Stomach (tissue), 9 donors: ENCODE measurements around the gene THAP7. TPM values are rescaled to one million over a fixed set of nuclear protein-coding genes. Genes with fewer than 3 reads are reported as not detected.
"Not testable (repeated sequence)": the region's sequence is repeated elsewhere in the genome, so short reads cannot be mapped to it uniquely, and the experiment has no call there.

Source experiments
- DNase-seq, 2 donors: peaks; one replicate each; pipeline versions ENCODE4 v3.0.0 to v3.0.0-alpha.2; 2013 to 2019
- H3K27ac ChIP-seq, 5 donors: fragments of 200-600 bp in 4 of 5; sonication (generic) in 4 of 5; one replicate each; pipeline ENCODE4 v1.5.1; 2013 to 2019; ENCODE audit warnings: mild to moderate bottlenecking in 1 of 5, moderate library complexity in 1 of 5
- H3K27me3 ChIP-seq, 3 donors: fragments of 200-600 bp; sonication (generic); one replicate each; pipeline ENCODE4 v1.5.1; 2017 to 2019; ENCODE audit warnings: mixed run types in 1 of 3
- H3K36me3 ChIP-seq, 4 donors: fragments of 200-600 bp; sonication (generic); 1 replicate in 3 of 4; 2 replicates in 1 of 4; pipeline ENCODE4 v1.5.1; 2016 to 2019
- H3K4me1 ChIP-seq, 4 donors: fragments of 200-600 bp; sonication (generic); one replicate each; pipeline ENCODE4 v1.5.1; 2016 to 2019
- H3K4me3 ChIP-seq, 4 donors: fragments of 200-600 bp; sonication (generic) in 3 of 4; one replicate each; pipeline ENCODE4 v1.5.1; 2016 to 2019; ENCODE audit warnings: mild to moderate bottlenecking in 1 of 4
- H3K9me3 ChIP-seq, 4 donors: fragments of 200-600 bp; sonication (generic); one replicate each; pipeline ENCODE4 v1.5.1; 2016 to 2019
- EP300 ChIP-seq: sonication (generic); formaldehyde crosslinking; IDR thresholded peaks from one replicate; pipeline ENCODE4 v1.6.1; 2017; ENCODE audit warnings: antibody characterized with exemption
- POLR2A ChIP-seq, 4 donors: fragments of 450-650 bp; IDR thresholded peaks; one replicate each; pipeline ENCODE4 v1.6.1; 2016; ENCODE audit warnings: antibody characterized with exemption in 4 of 4, control low read depth in 2 of 4, mild to moderate bottlenecking in 1 of 4, moderate library complexity in 1 of 4
- POLR2AphosphoS5 ChIP-seq, 3 donors: sonication (generic); formaldehyde crosslinking; IDR thresholded peaks; one replicate each; pipeline ENCODE4 v1.6.1; 2016; ENCODE audit warnings: antibody characterized with exemption in 3 of 3
- whole genome bisulfite sequencing, 5 donors: extraction: QIAGEN DNeasy Blood & Tissue Kit in 3 of 5; methylation state at CpG; one replicate each; pipeline versions ENCODE4 v1.1.5 to v1.1.7; 2013 to 2018; 5-methylcytosine and 5-hydroxymethylcytosine counted together
- intact Hi-C: fragments of 100-400 bp; cut with DNase I; formaldehyde crosslinking; loops from one replicate; pipeline ENCODE4 v1.15.1; 2023; ENCODE audit warnings: low total_unique reads
- polyA plus RNA-seq, 3 donors: library from polyadenylated mRNA; stranded (reverse); fragments of 200-250 nt; gene quantifications; one replicate each; pipeline ENCODE4 v1.2.3, GENCODE V29; 2013
- total RNA-seq, 5 donors: library from RNA; depleted of rRNA; stranded (reverse); fragments of >200 nt; gene quantifications; one replicate each; pipeline versions ENCODE4 v1.1.0 to v1.2.3, GENCODE V29; 2014 to 2016
- TF ChIP-seq, protein P1 (sequence below), 7 experiments: fragments of 450-650 bp in 4 of 7; fragments of 200-600 bp in 3 of 7; sonication (generic) in 3 of 7; IDR thresholded peaks; one replicate each; pipeline ENCODE4 v1.5.1; 2016 to 2019; ENCODE audit warnings: antibody characterized with exemption in 7 of 7, control low read depth in 2 of 7, mild to moderate bottlenecking in 1 of 7
- donor health status: healthy with polysubstance abuse.
- donor health status: Bipolar disorder and iron deficiency.
- donor health status: healthy.

Gene THAP7
- total and polyA plus RNA-seq, 8 donors: 5.8 to 57.2 (median 42.1) TPM

GRCh38 chr22:21012446-21013407 lies 10.8 kb upstream of the THAP7 start:
- intact Hi-C loops: no loop called here
- WGBS, 5 donors: 71 to 81% (median 78%) methylated on average over 12 to 14 of the region's 14 CpGs

DNA sequence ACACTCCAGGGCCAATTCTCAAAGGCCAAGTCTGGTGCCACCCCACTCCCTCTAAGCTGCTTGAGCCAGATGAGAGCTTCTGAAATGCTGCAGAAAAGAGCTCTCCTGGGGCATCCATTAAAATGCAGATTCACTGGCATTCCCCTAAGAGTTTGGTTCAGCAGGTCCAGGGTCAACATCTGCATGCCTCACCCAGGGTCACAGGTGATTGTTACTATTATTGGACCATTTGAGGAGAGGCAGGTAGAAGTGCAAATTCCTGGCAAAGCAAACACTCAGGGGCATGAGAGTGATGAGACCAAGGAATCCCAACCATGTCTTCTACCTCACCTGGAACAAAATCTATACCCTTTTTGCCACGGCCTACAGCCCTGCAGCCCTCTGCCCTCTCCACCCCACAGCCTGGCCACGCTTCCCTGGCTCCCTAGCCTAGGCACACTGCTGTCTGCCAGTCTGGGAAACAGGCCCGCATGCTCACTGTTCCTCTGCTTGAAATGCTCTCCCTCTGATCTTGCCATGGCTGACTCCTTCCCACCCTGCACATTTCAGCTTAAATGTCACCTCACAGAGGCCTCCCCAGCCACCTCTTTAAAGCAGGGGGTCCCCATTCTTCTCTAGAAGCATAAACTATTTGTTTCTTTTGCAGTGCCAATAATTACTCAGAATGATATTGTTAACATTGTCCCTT lies 8.7 kb upstream of the THAP7 start:
- no peaks in the 10 kb centered on the region for H3K9me3 ChIP-seq
- WGBS, 5 donors: 85 to 89% (median 87%) methylated on average over 3 of the region's 3 CpGs
- peaks cover 0 to 7% (median 0%) of the 10 kb centered on the region in 4 donors for H3K36me3 ChIP-seq
- intact Hi-C loops: no loop called here
- no peak overlapping the region for H3K27ac ChIP-seq
- peaks cover 12 to 23% (median 22%) of the 10 kb centered on the region in 4 donors for H3K4me1 ChIP-seq
- TF ChIP-seq EP300: no peak
- TF ChIP-seq POLR2AphosphoS5 (IDR thresholded peaks at IDR 0.05): no peak
- TF ChIP-seq, protein P1, sequence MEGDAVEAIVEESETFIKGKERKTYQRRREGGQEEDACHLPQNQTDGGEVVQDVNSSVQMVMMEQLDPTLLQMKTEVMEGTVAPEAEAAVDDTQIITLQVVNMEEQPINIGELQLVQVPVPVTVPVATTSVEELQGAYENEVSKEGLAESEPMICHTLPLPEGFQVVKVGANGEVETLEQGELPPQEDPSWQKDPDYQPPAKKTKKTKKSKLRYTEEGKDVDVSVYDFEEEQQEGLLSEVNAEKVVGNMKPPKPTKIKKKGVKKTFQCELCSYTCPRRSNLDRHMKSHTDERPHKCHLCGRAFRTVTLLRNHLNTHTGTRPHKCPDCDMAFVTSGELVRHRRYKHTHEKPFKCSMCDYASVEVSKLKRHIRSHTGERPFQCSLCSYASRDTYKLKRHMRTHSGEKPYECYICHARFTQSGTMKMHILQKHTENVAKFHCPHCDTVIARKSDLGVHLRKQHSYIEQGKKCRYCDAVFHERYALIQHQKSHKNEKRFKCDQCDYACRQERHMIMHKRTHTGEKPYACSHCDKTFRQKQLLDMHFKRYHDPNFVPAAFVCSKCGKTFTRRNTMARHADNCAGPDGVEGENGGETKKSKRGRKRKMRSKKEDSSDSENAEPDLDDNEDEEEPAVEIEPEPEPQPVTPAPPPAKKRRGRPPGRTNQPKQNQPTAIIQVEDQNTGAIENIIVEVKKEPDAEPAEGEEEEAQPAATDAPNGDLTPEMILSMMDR (IDR thresholded peaks at IDR 0.05): no peak
- no peak for TF ChIP-seq POLR2A (IDR thresholded peaks at IDR 0.05)
- no peak overlapping the region for H3K4me3 ChIP-seq
- no peaks in the 10 kb centered on the region for H3K27me3 ChIP-seq
- DNase-seq: no peak

More at GRCh38 chr22:21012446-21013407, 10.8 kb upstream of the THAP7 start:
- Histone ChIP-seq H3K27ac (peak overlapping the region in 2 of 5 donors; percentile 29 to 81), H3K4me1 (peaks cover 15 to 29% (median 28%) of the 10 kb centered on the region in 4 donors), H3K27me3 (no peaks in the 10 kb centered on the region), H3K36me3 (peaks cover 0 to 7% (median 0%) of the 10 kb centered on the region in 4 donors), H3K9me3 (no peaks in the 10 kb centered on the region), H3K4me3 (no peak overlapping the region)
- TF ChIP-seq POLR2AphosphoS5 (IDR thresholded peaks at IDR 0.05) (no peak), EP300 (no peak), POLR2A (IDR thresholded peaks at IDR 0.05) (no peak)
- TF ChIP-seq, protein P1 (IDR thresholded peaks at IDR 0.05): no peak
- no peak for DNase-seq

DNA sequence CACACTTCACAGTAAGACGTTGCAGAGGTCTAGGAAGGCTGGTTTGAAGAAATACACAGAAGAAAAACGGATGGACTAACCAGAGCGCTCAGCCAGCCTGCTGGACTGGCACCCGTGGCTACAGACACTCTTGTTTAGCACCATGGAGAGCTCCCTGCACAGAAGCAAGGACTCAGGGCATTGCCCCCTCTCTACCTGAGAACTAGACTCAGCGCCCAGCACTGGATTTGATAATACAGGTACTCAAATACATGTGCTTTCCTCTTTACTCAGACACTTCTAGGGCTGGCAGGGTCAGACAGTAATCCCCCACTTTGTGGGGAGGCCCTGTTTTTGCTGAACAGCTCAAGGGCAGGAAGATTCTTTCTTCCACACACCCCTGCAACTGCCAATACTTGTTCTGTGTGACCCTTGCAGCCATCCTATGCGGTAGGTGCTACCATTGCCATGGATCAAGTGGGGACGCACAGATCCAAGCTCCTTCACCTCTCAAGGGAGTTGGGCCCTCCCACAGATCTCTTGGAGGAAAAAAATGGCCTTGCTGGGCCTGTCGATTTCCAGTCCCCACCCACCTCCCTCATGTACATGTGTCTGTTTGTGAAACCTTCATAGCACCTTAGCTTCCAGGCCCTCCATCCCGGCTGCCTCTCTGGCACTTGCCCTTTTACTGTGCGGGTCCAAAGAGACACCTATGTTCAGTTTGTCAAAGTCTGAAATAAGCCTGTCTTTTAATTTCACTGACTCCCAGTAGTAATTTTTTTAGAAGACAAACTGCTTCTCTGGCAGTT lies 7.9 kb upstream of the THAP7 start:
- H3K4me3 ChIP-seq: no peak overlapping the region
- peaks cover 0 to 7% (median 0%) of the 10 kb centered on the region in 4 donors for H3K36me3 ChIP-seq
- TF ChIP-seq, protein P1 (IDR thresholded peaks at IDR 0.05): no peak
- TF ChIP-seq EP300: no peak
- TF ChIP-seq POLR2A (IDR thresholded peaks at IDR 0.05): no peak
- TF ChIP-seq POLR2AphosphoS5 (IDR thresholded peaks at IDR 0.05): no peak
- no peaks in the 10 kb centered on the region for H3K27me3 ChIP-seq
- 47 to 51% (median 48%) methylated on average over 10 of the region's 10 CpGs for WGBS, 5 donors
- peaks cover 5 to 16% (median 15%) of the 10 kb centered on the region in 4 donors for H3K4me1 ChIP-seq
- DNase-seq: peak; percentile 48 to 90
- H3K9me3 ChIP-seq: no peaks in the 10 kb centered on the region
- no peak overlapping the region for H3K27ac ChIP-seq
- intact Hi-C loops: no loop called here

- H3K4me1 ChIP-seq, intact Hi-C loops, H3K4me3 ChIP-seq, H3K27ac ChIP-seq, H3K9me3 ChIP-seq, H3K36me3 ChIP-seq, H3K27me3 ChIP-seq, DNase-seq: not testable (repeated sequence)
- WGBS, 5 donors: 81 to 88% (median 85%) methylated on average over 12 to 13 of the region's 13 CpGs
Observed at GRCh38 chr22:21009208-21009607, 7.3 kb upstream of the THAP7 start.
